Ishikawa (cell line): ENCODE measurements around the gene FAM83G.

ENCODE experiments used
- CREB1 ChIP-seq: IDR thresholded peaks from 2 replicates; pipeline ENCODE4 v1.6.1; 2012; ENCODE audit warnings: low read depth
- EGR1 ChIP-seq: IDR thresholded peaks from 2 replicates; pipeline ENCODE4 v1.6.1; 2012
- RAD21 ChIP-seq: IDR thresholded peaks from 2 replicates; pipeline ENCODE4 v1.6.1; 2012; ENCODE audit warnings: low read depth
- TEAD4 ChIP-seq: IDR thresholded peaks from 2 replicates; pipeline ENCODE4 v1.6.1; 2012

GRCh38 chr17:18921912-18922451, 82.6 kb downstream of the FAM83G start:
- TF ChIP-seq CREB1, result no peak
- no peak for TF ChIP-seq EGR1
- no peak for TF ChIP-seq RAD21
- TF ChIP-seq TEAD4, result no peak
